HG02970 (cell line): ENCODE data around the gene ATP8A1.
"Not testable (repeated sequence)": the region's sequence is repeated elsewhere in the genome, so short reads cannot be mapped to it uniquely, and the experiment has no call there.

Experiments
- ATAC-seq: cut with Tn5 transposase; IDR thresholded peaks from one replicate; pipeline ENCODE4 v1.9.1; 2021; ENCODE audit warnings: mild to moderate bottlenecking, moderate library complexity, moderate number of reproducible peaks; ENCODE audit not compliant: unreplicated experiment, low FRiP score

The ATP8A1 gene

DNA sequence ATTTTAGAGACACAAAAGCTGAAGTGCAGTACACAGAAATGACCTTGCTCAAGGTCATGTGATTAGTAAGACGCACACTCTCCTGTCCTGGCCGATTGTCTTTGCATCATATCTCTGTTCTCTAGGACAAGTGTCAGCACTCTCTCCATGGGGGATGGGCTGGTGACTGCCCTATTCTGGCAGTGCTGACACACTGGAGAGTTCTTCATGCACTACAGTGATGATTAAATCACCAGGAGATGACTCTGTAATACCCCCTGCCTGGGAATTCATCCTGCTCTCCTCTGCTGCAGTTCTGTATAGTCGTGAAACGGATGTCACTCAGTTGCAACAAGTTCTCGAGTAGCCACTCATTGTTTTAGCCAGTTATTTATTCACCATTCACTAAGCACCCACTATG is 264.9 kb downstream of the ATP8A1 start:
- no peak for ATAC-seq

DNA sequence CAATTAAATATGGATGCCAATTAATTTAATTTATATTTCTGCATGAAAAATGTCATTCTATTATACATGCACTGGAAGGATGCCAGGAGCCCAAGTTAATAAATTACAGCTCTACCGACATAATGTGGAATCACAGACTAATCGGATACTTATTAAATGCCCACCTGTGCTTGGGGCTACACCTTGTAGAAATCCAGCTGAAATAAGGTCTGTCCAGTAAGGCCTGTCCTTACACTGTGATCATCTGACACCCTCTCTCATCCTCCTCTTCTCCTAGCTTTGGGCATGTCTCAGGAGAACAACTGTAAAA is 265.6 kb downstream of the ATP8A1 start:
- no peak for ATAC-seq

DNA sequence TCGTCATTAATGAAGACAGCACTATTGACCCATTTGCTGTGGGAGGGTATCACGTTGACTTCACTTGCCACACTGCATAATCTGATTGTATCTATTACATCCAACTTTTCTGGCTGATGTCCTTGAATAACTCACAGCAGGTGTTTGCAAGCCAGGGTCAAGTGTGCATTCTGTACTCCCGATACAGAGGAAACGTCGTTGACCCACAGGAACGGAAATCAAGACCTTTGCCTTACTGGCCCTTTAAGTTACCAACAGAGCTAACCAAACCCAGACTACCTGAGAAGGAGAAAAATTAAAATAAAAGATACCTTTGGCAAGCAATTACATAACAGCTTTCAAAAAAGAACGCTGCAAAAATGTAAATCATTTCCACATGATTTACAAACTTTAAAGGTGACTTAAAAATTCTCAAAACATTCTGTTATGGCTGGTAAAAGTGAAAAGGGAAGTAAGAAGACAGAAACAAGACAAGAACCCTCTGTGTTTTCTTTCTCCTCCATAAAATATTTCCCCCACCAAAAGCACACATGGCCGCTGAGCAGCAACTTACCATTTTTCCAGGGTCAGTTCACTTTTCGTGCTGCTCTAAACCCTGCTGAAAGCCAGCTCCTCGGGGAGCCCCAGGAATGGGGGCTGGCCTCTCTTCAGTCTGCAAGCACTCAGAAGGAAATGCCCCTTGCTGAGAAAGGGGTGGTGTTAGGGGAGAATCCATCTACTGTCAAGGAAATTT is 266.1 kb downstream of the ATP8A1 start:
- no peak for ATAC-seq

DNA sequence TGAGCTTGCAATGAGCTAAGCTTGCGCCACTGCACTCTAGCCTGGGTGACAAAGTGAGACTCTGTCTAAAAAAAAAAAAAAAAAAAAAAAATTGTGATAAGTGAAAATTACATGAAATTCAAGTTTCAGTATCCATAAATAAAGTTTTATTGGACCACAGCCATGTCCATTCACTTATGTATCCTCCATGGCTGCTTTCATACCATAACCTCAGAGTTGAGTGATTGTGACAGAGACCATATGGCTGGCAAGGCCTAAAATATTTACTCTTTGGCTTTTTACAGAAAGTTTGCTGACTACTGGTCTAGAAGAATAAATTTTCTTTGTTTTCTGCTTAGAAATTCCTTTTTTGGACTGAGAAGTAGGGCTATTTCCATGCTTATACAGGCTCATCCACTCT is 271.4 kb downstream of the ATP8A1 start:
- ATAC-seq, result no peak

DNA sequence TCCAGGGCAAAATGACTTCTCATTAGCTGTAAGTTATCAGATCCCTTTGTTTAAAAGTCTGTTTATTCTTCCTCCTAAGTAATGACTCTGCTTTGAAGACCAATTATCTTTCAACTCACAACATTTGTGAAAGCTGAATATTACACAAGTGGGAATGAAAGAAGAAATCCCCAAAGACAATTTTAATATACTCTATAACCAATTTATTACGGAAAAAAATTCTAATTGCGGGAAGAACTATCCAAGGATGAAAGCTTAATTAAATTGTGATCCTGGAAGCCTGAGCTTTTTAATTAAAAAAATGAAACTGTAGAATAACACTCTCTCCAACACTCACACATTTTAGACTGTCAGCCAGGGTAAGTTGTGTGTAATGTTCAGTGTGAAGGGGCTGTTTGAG is 275.2 kb downstream of the ATP8A1 start:
- ATAC-seq, result no peak

DNA sequence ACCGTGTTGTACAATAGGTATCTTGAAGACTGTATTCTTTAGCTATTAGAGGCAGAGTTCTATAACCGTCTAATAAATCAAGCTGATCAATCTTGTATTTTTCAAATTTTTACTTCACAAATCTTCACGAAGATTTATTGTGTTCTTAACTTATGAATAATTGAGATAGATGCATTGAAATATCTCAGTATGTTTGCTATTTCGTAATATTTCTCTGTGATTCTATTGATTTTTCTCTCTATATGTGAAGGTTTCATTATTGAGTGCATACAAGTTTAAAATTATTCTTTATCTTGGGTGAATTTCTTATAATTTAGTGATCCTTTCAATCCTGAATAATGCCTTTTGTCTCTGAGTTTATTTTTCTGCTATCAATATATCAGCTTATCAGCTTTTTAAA is 279.4 kb downstream of the ATP8A1 start:
- no peak for ATAC-seq

DNA sequence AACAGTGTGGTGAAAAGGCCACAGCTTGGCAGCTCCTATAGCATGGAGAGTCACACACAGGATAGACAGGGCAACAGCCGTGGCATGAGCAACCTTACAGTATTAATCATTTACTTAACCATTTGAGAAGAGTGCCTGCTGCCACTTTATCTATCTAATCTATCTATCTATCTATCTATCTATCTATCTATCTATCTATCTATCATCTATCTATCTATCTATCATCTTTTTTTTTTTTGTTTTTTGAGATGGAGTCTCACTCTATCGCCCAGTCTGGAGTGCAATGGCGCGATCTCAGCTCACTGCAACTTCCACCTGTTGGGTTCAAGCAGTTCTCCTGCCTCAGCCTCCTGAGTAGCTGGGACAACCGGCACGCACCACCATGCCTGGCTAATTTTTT is 284.6 kb downstream of the ATP8A1 start:
- not testable (repeated sequence) for ATAC-seq

DNA sequence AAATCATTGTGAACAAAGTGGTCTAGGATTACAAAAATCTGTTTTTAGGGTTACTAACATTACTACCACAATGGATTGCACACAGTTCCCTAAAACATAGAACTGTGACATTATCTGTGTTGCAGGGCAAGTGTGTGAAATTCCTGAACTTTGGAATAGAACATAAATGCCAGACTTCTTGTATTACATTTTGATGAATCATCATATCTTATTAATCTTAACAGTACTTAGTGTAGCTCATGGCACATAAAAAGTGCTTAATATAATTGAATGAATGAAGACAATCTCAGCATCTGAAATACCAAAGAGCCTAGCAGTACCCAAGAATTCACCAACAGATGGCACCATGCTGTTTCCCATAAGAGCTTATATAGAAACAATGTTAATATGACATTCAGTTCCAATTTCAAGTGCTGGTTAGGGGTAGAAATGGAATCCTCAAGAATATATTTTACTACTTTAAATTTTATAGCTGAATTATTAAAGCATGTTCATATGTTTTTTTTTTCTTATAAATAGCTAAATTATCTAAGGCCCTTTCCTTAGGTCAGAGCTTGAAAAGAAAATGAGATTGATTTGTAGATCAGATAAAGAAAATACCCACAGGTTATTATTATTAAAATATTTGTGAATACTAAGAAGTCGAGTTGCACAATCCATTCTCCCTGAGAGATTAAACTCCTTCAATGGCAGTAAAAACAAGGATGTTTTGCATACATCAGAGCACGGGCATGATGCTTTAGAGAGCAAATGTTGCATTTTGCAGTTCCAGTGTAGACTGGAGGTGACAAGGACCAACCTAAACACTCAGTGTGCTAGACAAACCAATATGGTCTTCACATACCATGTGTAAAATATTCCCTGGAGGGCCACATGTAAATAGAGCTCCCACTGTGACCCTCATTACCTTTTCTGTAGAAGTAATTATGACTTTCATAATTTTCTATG is 285.3 kb downstream of the ATP8A1 start:
- no peak for ATAC-seq

DNA sequence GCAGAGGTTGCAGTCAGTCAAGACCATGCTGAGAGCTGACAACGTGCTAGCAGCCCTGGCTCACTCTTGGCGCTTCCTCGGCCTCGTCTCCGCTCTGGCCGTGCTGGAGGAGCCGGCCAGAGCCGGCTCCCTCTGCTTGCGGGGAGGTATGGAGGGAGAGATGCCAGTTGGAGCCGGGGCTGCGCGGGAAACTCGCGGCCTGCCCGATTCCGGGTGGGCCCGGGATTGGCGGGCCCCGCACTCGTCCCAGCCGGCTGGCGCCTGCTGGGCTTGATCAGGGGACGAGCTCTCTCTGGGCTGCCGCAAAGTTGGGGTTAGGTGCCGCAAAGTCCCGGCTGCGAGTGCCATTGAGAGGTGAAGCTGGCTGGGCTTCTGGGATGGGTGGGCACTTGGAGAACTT is 287.4 kb downstream of the ATP8A1 start:
- no peak for ATAC-seq

DNA sequence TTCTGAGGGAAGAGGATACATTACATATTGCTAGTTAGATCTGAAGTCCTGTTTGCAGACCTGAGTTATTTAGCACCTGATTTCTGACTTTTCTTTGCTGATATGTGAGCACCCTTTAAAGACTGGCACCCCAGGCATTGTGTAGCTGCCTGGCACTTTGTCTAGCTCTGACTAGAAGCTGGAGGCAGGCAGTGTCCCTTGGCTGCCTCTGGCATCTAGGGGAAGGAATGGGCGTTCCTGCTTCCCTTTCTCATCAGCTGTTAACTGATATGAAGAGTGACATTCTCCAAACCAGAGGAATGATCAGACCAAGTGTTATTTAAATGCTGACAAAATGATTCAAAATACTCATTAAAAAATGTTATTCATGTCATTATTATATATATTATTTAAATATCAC is 289.9 kb downstream of the ATP8A1 start:
- no peak for ATAC-seq

DNA sequence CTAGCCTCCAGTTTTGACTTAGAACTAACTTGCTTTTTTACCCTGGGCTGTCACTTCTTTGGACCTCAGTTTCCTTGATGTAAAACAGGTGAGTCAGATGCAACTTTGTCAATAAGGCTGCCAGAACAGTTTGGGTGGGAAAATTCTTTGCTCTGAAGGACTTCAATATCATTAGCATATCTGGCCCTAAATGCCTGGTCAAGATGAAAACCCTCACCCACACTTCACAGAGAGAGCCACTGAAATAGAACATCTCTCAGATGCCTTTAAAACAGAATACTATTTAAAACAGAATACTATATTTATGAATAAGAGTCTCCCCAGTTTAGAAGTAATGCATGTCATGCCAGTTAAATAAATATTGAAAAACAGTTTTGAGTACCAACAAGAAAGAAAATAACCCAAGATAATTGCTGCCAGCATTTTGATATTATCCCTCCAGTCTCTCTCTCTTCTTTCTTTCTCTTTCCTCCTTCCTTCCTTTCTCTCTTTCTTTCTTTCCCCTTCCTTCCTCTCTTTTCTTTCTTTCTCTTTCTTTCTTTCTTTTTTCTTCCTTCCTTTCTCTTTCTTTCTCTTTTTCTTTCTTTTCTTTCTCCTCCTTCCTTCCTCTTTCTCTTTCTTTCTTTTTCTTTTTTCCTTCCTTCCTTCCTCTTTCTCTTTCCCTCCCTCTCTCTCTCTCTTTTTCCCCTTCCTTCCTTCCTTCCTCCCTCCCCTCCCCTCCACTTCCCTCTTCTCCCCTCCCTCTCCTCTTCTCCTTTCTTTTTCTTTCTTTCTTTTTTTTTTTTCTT is 292.4 kb downstream of the ATP8A1 start:
- ATAC-seq, result no peak

DNA sequence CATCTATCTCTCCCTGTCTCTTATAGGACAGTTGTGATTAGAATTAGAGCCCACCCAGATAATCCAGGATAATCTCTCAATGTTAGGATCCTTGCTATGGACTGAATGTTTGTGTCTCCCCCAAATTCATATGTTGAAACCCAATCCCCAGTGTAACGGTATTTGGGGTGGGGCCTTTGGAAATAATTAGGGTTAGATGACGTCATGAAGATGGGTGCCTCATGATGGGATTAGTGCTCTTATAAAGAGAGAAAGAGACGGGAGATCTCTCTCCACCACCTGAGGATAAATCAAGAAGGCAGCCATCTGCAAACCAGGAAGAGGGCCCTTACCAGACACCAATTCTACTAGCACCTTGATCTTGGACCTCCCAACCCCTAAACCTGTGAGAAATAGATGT is 293.3 kb downstream of the ATP8A1 start:
- no peak for ATAC-seq

DNA sequence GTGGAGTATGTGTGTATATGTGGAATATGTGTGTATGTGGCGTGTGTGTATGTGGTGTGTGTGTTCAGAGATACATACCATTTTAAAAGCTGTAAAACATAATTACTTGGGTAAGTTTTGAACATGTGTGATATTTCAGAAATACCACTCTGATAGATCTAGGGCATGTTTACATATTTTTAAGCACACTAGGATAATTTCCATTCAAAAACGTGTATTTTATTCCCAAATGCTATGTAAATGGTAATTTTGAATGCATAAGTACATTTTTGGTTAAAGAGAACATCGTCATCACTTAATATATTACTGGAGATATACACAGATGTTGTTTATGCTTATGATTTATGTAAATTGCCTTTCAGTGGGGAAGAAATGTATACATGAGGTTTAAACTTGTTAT is 294.3 kb downstream of the ATP8A1 start:
- no peak for ATAC-seq

DNA sequence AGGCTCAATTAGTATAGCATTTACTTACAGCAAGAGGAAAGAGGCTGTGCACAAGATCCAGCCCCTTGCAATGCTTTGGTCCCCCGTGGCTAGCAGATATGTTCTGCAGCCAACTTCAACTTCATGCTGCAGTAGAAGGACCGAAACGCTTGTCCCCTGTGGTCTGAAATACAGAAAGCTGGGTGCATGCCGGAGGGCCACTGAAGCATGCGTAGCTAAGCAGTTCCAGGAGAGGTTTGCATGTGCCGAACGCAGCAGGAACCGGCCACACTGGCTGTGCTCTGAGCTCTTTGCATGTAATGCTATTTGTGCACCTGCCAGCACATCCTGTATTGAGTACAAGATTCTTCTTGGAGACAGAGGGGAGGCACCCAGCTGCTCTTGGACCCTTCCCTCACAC is 295.4 kb downstream of the ATP8A1 start:
- ATAC-seq, result no peak

DNA sequence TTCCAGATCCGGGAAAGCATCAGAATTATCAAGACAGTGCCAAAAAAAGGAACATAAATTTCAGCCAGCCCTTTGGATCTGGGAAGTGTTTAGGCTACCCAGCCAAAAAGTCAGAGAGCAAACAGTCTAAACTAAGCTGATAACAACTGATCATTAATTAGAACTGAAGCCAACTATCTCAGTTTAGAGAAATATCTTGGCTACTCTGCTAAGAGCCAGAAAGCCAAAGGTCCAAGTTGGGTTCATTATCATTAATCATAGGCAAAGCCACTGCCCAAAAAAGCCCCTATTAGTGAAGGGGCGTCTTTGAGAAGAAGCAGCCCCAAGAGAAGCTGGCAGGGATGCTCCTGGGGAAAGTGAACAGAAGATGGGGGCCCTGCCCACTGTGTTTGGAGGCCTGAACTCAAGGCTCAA is 296.6 kb downstream of the ATP8A1 start:
- no peak for ATAC-seq

DNA sequence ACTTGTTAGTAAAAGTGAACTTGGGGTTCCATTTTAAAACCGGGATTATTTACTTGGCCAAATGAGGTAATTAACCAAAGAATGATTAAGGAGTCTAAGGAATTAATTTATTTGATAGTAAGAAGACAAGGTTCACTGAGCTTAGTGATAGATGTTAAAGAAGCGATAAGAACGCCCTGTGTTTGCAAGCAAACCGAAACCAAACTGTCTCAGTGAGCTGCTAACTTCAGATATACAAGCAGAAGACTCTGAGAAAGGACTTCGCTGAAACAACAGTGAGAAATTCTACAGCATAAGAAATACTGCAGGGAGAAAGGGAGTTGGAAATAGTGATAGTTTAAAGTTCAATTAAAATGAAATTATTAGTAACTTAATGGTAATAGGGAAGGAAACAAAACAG is 297.2 kb downstream of the ATP8A1 start:
- no peak for ATAC-seq
